ENCODE results near the gene ARHGAP25. TPM values are rescaled to one million over a fixed set of nuclear protein-coding genes. Genes with fewer than 3 reads are reported as not detected.

Gene ARHGAP25
- total and polyA plus RNA-seq, 4 donors = 17.1 to 43.0 (median 22.6) TPM

DNA sequence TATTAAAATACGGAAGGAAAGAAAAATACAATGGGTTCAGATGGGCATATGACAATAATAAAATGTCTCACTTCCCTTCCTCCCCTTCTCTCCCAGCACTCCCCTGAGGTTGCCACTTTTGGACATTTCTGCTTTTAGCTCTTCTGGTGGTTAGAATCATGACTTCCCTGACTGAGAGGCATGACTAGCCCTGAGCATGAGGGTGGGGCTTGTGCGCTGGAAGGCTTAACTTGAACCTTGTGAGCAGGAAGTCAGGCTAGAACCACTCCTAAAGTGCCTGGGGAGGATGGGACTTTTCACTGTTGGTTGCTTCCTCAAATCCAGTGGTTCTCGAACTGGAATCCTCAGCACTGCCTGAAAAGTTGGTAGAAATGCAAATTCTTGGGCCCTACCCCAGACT is 19.7 kb upstream of the ARHGAP25 start:
- no peaks in the 10 kb centered on the region for H3K36me3 ChIP-seq (ENCODE audit: control insufficient read depth in 4 of 4, insufficient read depth in 4 of 4, low read length in 4 of 4)
- ATAC-seq (ENCODE audit: insufficient read depth, low FRiP score) = peak; percentile 85
- no peak overlapping the region for H3K4me3 ChIP-seq
- WGBS, 2 donors = 25 to 67% methylated on average over 3 of the region's 3 CpGs
- H3K9me3 ChIP-seq (ENCODE audit: control insufficient read depth in 4 of 4, insufficient read depth in 3 of 4, low read length in 3 of 4) = no peaks in the 10 kb centered on the region
- H3K27me3 ChIP-seq (ENCODE audit: control insufficient read depth in 3 of 3, insufficient read depth in 3 of 3, low read length in 2 of 3) = no peaks in the 10 kb centered on the region
- no peak overlapping the region for H3K27ac ChIP-seq (ENCODE audit: low read depth in 1 of 2, low read length in 1 of 2)
- no peak overlapping the region for H3K9ac ChIP-seq (ENCODE audit: insufficient read depth in 1 of 2, low read length in 2 of 2)
- no peak for TF ChIP-seq CTCF (IDR thresholded peaks at IDR 0.05; ENCODE audit: control extremely low read depth, extremely low read depth)
- peak in 2 of 3 donors; percentile 17 to 29 for DNase-seq
- H3K4me1 ChIP-seq (ENCODE audit: control insufficient read depth in 5 of 5, insufficient read depth in 5 of 5, low read length in 5 of 5) = no peaks in the 10 kb centered on the region

GRCh38 chr2:68715353-68716041 is 19.1 kb upstream of the ARHGAP25 start:
- H3K4me1 ChIP-seq (ENCODE audit: control insufficient read depth in 5 of 5, insufficient read depth in 5 of 5, low read length in 5 of 5) = no peaks in the 10 kb centered on the region
- TF ChIP-seq CTCF (IDR thresholded peaks at IDR 0.05; ENCODE audit: control extremely low read depth, extremely low read depth) = peak; percentile 9

DNA sequence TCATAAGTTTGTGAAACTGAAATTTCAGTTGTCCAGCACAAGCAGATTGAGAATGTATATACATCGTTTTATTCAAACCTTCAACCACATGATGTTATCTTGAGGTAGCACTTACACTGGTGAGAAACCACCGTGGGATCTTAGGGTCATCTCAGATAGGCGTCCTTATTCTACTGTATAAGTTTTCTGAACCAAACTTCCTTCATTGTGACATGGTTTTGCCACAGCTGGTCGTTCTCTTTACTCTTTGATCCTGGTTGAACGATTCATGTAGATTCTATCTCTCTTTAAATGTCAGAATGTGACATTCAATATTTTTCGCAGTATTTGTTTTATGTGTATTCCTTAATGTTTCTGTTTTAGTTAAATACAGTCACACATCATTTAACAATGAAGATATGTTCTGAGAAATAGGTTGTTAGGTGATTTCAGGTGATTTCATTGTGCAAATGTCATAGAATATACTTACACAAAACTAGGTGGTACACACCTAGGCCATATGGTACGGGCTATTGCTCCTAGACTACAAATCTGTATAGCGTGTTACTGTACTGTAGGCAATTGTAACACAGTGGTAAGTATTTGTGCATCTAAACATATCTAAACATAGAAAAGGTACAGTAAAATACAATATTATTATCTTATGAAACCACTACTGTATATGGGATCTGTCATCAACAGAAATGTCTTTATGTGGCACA is 17.9 kb upstream of the ARHGAP25 start:
- Histone ChIP-seq H3K9ac (ENCODE audit: insufficient read depth in 1 of 2, low read length in 2 of 2) (no peak overlapping the region), H3K4me3 (no peak overlapping the region), H3K4me1 (ENCODE audit: control insufficient read depth in 5 of 5, insufficient read depth in 5 of 5, low read length in 5 of 5) (peaks cover 0 to under 1% (median 0%) of the 10 kb centered on the region in 5 donors), H3K27me3 (ENCODE audit: control insufficient read depth in 3 of 3, insufficient read depth in 3 of 3, low read length in 2 of 3) (no peaks in the 10 kb centered on the region), H3K36me3 (ENCODE audit: control insufficient read depth in 4 of 4, insufficient read depth in 4 of 4, low read length in 4 of 4) (no peaks in the 10 kb centered on the region), H3K27ac (ENCODE audit: low read depth in 1 of 2, low read length in 1 of 2) (no peak overlapping the region), H3K9me3 (ENCODE audit: control insufficient read depth in 4 of 4, insufficient read depth in 3 of 4, low read length in 3 of 4) (no peaks in the 10 kb centered on the region)
- DNase-seq (no peak), ATAC-seq (ENCODE audit: insufficient read depth, low FRiP score) (no peak)
- no peak for TF ChIP-seq CTCF (IDR thresholded peaks at IDR 0.05; ENCODE audit: control extremely low read depth, extremely low read depth)
- WGBS, 2 donors = 61 to 70% methylated on average over 8 of the region's 8 CpGs

More at GRCh38 chr2:68715353-68716041, 19.1 kb upstream of the ARHGAP25 start:
- ATAC-seq (ENCODE audit: insufficient read depth, low FRiP score) (peak; percentile 80), DNase-seq (peak in 2 of 3 donors; percentile 39 to 42)
- Histone ChIP-seq H3K27ac (ENCODE audit: low read depth in 1 of 2, low read length in 1 of 2) (no peak overlapping the region), H3K9ac (ENCODE audit: insufficient read depth in 1 of 2, low read length in 2 of 2) (no peak overlapping the region), H3K27me3 (ENCODE audit: control insufficient read depth in 3 of 3, insufficient read depth in 3 of 3, low read length in 2 of 3) (no peaks in the 10 kb centered on the region), H3K36me3 (ENCODE audit: control insufficient read depth in 4 of 4, insufficient read depth in 4 of 4, low read length in 4 of 4) (no peaks in the 10 kb centered on the region), H3K4me3 (no peak overlapping the region), H3K9me3 (ENCODE audit: control insufficient read depth in 4 of 4, insufficient read depth in 3 of 4, low read length in 3 of 4) (no peaks in the 10 kb centered on the region)
- 57 to 68% methylated on average over 13 of the region's 13 CpGs for WGBS, 2 donors

All from lung (tissue), 12 donors.